Smooth muscle cell (in vitro differentiated cells): ENCODE measurements around the gene OR4D1. TPM values are rescaled to one million over a fixed set of nuclear protein-coding genes. Genes with fewer than 3 reads are reported as not detected.

Source experiments
- DNase-seq: peaks from one replicate; lab custom pipeline; 2025; ENCODE audit not compliant: unreplicated experiment; lab: John Stamatoyannopoulos, UW
- H2AFZ ChIP-seq: fragments of 200-600 bp; sonication (generic); 2 replicates; pipeline ENCODE4 v1.6.0; 2016; ENCODE audit warnings: antibody characterized with exemption, low read depth, mild to moderate bottlenecking
- H3F3A ChIP-seq: fragments of 200-600 bp; sonication (generic); 2 replicates; pipeline ENCODE4 v1.6.0; 2017; ENCODE audit warnings: antibody characterized with exemption, low read depth
- H3K27ac ChIP-seq: fragments of 200-600 bp; sonication (generic); 2 replicates; pipeline ENCODE4 v1.5.1; 2016; ENCODE audit warnings: low read depth, mild to moderate bottlenecking
- H3K27me3 ChIP-seq: fragments of 200-600 bp; sonication (generic); 2 replicates; pipeline ENCODE4 v1.6.1; 2016; ENCODE audit warnings: low read depth, mild to moderate bottlenecking
- H3K36me3 ChIP-seq: fragments of 200-600 bp; sonication (generic); 2 replicates; pipeline ENCODE4 v1.5.1; 2016; ENCODE audit warnings: low read depth
- H3K4me1 ChIP-seq: fragments of 200-600 bp; sonication (generic); 2 replicates; pipeline ENCODE4 v1.5.1; 2016; ENCODE audit warnings: low read depth
- H3K4me2 ChIP-seq: fragments of 200-600 bp; sonication (generic); 2 replicates; pipeline ENCODE4 v1.6.0; 2016; ENCODE audit warnings: mild to moderate bottlenecking
- H3K4me3 ChIP-seq: fragments of 200-600 bp; sonication (generic); 2 replicates; pipeline ENCODE4 v1.5.1; 2016; ENCODE audit warnings: mild to moderate bottlenecking
- H3K79me2 ChIP-seq: fragments of 200-600 bp; sonication (generic); 2 replicates; pipeline ENCODE4 v1.6.0; 2016; ENCODE audit warnings: low read depth, mild to moderate bottlenecking
- H3K9ac ChIP-seq: fragments of 200-600 bp; sonication (generic); 2 replicates; pipeline ENCODE4 v1.6.0; 2016; ENCODE audit warnings: low read depth
- H3K9me3 ChIP-seq: fragments of 200-600 bp; sonication (generic); replicated peaks from 2 replicates; pipeline ENCODE4 v1.5.1; 2016; ENCODE audit warnings: low read depth
- H4K20me1 ChIP-seq: fragments of 200-600 bp; sonication (generic); 2 replicates; pipeline ENCODE4 v1.6.0; 2016; ENCODE audit warnings: low read depth
- CTCF ChIP-seq: fragments of 200-600 bp; sonication (generic); IDR thresholded peaks from 2 replicates; pipeline ENCODE4 v1.5.1; 2017; ENCODE audit warnings: borderline replicate concordance, mild to moderate bottlenecking, antibody characterized with exemption; ENCODE audit not compliant: insufficient read depth, poor library complexity, severe bottlenecking
- WGBS: methylation state at CpG from one replicate; pipeline ENCODE4 v1.1.7; 2016; ENCODE audit warnings: low lambda C conversion rate; 5-methylcytosine and 5-hydroxymethylcytosine counted together
- polyA plus RNA-seq: library from polyadenylated mRNA; unstranded; fragments of >200 nt; fragmentation: Nextera tagmentation; extraction: Ambion mirVana; gene quantifications from 2 replicates; pipeline ENCODE4 v1.2.1, GENCODE V29; 2016
- total RNA-seq: library from RNA; depleted of rRNA; stranded (reverse); fragments of >200 nt; gene quantifications from 2 replicates; pipeline ENCODE4 v1.2.3, GENCODE V29; 2014

The OR4D1 gene
- total and polyA plus RNA-seq, 2 experiments from 2014 or later, result not detected

GRCh38 chr17:58112970-58113631 lies 35.1 kb upstream of the OR4D1 start:
- Histone ChIP-seq H3K4me3 (no peak overlapping the region), H2AFZ (no peak overlapping the region), H3K36me3 (no peaks in the 10 kb centered on the region), H3K9ac (no peak overlapping the region), H3K4me1 (no peaks in the 10 kb centered on the region), H3K79me2 (no peaks in the 10 kb centered on the region), H4K20me1 (no peaks in the 10 kb centered on the region), H3K27ac (no peak overlapping the region), H3K4me2 (no peak overlapping the region), H3K9me3 (no peaks in the 10 kb centered on the region), H3K27me3 (peaks cover 22% of the 10 kb centered on the region), H3F3A (no peaks in the 10 kb centered on the region)
- peak; percentile 15 for DNase-seq
- 41% methylated on average over 17 of the region's 17 CpGs for WGBS
- peak; percentile 97 for TF ChIP-seq CTCF

- Histone ChIP-seq H3F3A (no peaks in the 10 kb centered on the region), H2AFZ (no peak overlapping the region), H3K4me3 (no peak overlapping the region), H3K4me1 (no peaks in the 10 kb centered on the region), H3K27me3 (peaks cover 22% of the 10 kb centered on the region), H4K20me1 (no peaks in the 10 kb centered on the region), H3K79me2 (no peaks in the 10 kb centered on the region), H3K9me3 (no peaks in the 10 kb centered on the region), H3K4me2 (no peak overlapping the region), H3K27ac (no peak overlapping the region), H3K36me3 (no peaks in the 10 kb centered on the region), H3K9ac (no peak overlapping the region)
- no peak for TF ChIP-seq CTCF
- 80% methylated on average over 4 of the region's 4 CpGs for WGBS
- no peak for DNase-seq
Observed at GRCh38 chr17:58113947-58114346, 34.2 kb upstream of the OR4D1 start.

GRCh38 chr17:58117382-58117781 lies 30.8 kb upstream of the OR4D1 start:
- Histone ChIP-seq H3K27ac (no peak overlapping the region), H3K4me3 (no peak overlapping the region), H3K36me3 (no peaks in the 10 kb centered on the region), H3K9me3 (no peaks in the 10 kb centered on the region), H3K4me2 (no peak overlapping the region), H3K79me2 (no peaks in the 10 kb centered on the region), H3K27me3 (peaks cover 18% of the 10 kb centered on the region), H3K4me1 (no peaks in the 10 kb centered on the region), H3F3A (no peaks in the 10 kb centered on the region), H3K9ac (no peak overlapping the region), H4K20me1 (no peaks in the 10 kb centered on the region), H2AFZ (no peak overlapping the region)
- DNase-seq, result no peak
- no peak for TF ChIP-seq CTCF
- WGBS, result 83% methylated on average over 5 of the region's 5 CpGs

- no peak for TF ChIP-seq CTCF
- Histone ChIP-seq H3K4me3 (no peak overlapping the region), H3K4me2 (no peak overlapping the region), H3K27me3 (peaks cover 11% of the 10 kb centered on the region), H3K9ac (no peak overlapping the region), H3K9me3 (no peaks in the 10 kb centered on the region), H3K79me2 (no peaks in the 10 kb centered on the region), H3K36me3 (no peaks in the 10 kb centered on the region), H3K4me1 (no peaks in the 10 kb centered on the region), H4K20me1 (no peaks in the 10 kb centered on the region), H2AFZ (no peak overlapping the region), H3F3A (no peaks in the 10 kb centered on the region), H3K27ac (no peak overlapping the region)
- no peak for DNase-seq
- 73% methylated on average over 3 of the region's 3 CpGs for WGBS
Observed at GRCh38 chr17:58119491-58119890, 28.7 kb upstream of the OR4D1 start.
